Effector memory CD4-positive, alpha-beta T cell (primary cell): ENCODE measurements around the gene ARHGAP9.
"Not testable (repeated sequence)": the region's sequence is repeated elsewhere in the genome, so short reads cannot be mapped to it uniquely, and the experiment has no call there.

Experiments used
- DNase-seq, 3 donors: peaks; one replicate each; pipeline ENCODE4 v3.0.0-alpha.2; 2020
- H3K27ac ChIP-seq: 2 replicates; pipeline ENCODE4 v1.7.0; 2013; ENCODE audit warnings: mild to moderate bottlenecking, low read length, moderate library complexity; ENCODE audit not compliant: insufficient read depth, poor library complexity, severe bottlenecking
- H3K27me3 ChIP-seq: replicated peaks from 2 replicates; pipeline ENCODE4 v1.7.0; 2013; ENCODE audit warnings: mild to moderate bottlenecking, low read length; ENCODE audit not compliant: insufficient read depth, control insufficient read depth, poor library complexity, severe bottlenecking
- H3K36me3 ChIP-seq: 2 replicates; pipeline ENCODE4 v1.7.0; 2013; ENCODE audit warnings: mild to moderate bottlenecking, low read length, moderate library complexity; ENCODE audit not compliant: control insufficient read depth, insufficient read depth
- H3K4me1 ChIP-seq: 2 replicates; pipeline ENCODE4 v1.7.0; 2013; ENCODE audit warnings: low read length, mild to moderate bottlenecking; ENCODE audit not compliant: control insufficient read depth, insufficient read depth, poor library complexity, severe bottlenecking
- H3K4me3 ChIP-seq: 2 replicates; pipeline ENCODE4 v1.7.0; 2013; ENCODE audit warnings: low read length, low read depth, mild to moderate bottlenecking; ENCODE audit not compliant: insufficient read depth, poor library complexity, severe bottlenecking
- H3K9me3 ChIP-seq: 2 replicates; pipeline ENCODE4 v1.7.0; 2013; ENCODE audit warnings: mild to moderate bottlenecking, low read length, moderate library complexity; ENCODE audit not compliant: control insufficient read depth

The ARHGAP9 gene

DNA sequence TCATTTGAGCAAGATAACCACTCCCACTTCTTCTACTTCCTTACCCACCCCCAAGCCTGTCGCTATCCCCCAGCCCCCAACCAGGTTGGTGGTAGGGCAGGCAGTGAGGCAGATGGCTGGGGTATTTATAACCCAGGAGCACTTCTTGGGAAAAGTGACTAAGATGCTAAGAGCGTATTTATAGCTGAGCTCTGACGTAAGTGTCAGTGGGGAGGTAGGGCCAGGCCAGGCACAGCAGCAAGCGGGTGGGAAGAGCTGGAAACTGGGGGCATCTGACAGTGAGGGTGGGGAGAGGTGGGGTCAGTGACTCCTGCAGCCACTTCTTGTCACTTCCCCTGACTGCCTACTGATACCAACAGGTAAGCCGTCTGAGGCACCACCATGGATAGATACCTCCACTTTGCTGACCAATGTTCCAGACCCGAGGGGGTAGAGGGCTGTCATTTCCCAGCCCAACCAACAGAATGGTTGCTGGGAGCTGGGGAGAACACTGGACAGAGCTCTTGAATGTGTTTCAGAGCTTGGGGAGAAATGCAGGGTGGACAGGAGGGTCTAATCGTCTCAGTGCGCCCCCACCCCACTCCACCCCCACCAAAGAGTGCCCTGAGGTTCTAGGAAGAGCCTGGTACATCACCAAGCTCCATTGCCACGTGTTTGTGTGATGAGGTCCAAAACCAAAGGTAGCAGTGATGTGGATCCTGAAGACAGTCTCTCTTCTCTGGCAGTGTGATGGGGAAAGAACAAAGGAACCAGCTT, 27.3 kb downstream of the ARHGAP9 start:
- Histone ChIP-seq H3K27ac (no peak overlapping the region), H3K36me3 (no peaks in the 10 kb centered on the region), H3K27me3 (no peaks in the 10 kb centered on the region), H3K9me3 (no peaks in the 10 kb centered on the region), H3K4me1 (no peaks in the 10 kb centered on the region), H3K4me3 (no peak overlapping the region)
- DNase-seq = no peak

DNA sequence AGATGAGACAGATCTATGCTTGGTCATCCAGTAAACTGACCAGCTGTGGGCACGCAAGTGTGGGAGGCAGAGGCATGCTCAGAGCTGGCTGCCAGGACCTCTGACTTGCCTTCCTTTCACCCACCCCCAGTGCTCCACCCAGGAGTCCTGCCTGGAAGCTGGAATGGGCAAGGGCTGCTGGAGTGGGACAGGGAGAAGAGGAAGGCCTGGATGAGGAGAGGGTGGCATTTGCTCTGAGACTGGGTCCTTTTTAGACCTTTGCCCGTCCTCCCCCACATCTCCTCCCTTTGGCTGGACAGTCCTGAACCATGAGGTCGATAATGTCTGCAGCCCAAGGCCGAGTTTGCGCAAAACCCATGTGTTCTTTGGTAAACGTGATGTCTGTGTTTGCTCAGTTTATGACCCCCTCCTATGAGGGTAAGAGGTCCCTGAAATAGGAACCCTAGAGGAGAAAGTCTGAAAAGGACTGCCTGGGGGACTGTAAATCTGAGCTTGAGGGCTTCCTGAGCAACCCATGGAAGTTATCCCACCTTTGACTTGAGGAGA, 28.4 kb downstream of the ARHGAP9 start:
- Histone ChIP-seq H3K36me3 (no peaks in the 10 kb centered on the region), H3K9me3 (no peaks in the 10 kb centered on the region), H3K27me3 (no peaks in the 10 kb centered on the region), H3K4me3 (no peak overlapping the region), H3K27ac (no peak overlapping the region), H3K4me1 (no peaks in the 10 kb centered on the region)
- no peak for DNase-seq

DNA sequence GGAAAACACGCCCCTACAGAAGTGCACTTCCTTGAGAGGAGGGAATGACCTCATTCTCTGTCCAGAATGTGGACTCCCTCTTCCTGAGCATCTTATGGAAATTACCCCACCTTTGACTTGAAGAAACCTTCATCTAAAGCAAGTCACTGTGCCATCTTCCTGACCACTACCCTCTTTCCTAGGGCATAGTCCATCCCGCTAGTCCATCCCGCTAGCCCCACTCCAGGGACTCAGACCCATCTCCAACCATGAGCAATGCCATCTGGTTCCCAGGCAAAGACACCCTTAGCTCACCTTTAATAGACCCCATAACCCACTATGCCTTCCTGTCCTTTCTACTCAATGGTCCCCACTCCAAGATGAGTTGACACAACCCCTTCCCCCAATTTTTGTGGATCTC, 29.6 kb downstream of the ARHGAP9 start:
- H3K27me3 ChIP-seq = no peaks in the 10 kb centered on the region
- no peak overlapping the region for H3K27ac ChIP-seq
- no peak for DNase-seq
- no peak overlapping the region for H3K4me3 ChIP-seq
- no peaks in the 10 kb centered on the region for H3K9me3 ChIP-seq
- H3K4me1 ChIP-seq = no peaks in the 10 kb centered on the region
- no peaks in the 10 kb centered on the region for H3K36me3 ChIP-seq

DNA sequence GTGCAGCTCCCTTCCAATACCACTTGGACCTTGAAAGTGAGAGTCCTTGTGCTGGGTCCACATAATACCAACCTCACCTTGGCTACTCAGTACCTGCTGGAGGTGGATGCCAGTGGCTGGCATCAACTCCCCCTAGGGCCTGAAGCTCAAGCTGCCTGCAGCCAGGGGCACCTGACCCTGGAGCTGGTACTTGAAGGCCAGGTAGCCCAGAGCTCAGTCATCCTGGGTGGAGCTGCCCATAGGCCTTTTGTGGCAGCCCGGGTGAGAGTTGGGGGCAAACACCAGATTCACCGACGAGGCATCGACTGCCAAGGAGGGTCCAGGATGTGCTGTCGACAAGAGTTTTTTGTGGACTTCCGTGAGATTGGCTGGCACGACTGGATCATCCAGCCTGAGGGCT, 30.3 kb downstream of the ARHGAP9 start:
- H3K4me3 ChIP-seq = no peak overlapping the region
- H3K4me1 ChIP-seq = no peaks in the 10 kb centered on the region
- H3K36me3 ChIP-seq = no peaks in the 10 kb centered on the region
- H3K27ac ChIP-seq = no peak overlapping the region
- H3K9me3 ChIP-seq = no peaks in the 10 kb centered on the region
- DNase-seq = no peak
- no peaks in the 10 kb centered on the region for H3K27me3 ChIP-seq

DNA sequence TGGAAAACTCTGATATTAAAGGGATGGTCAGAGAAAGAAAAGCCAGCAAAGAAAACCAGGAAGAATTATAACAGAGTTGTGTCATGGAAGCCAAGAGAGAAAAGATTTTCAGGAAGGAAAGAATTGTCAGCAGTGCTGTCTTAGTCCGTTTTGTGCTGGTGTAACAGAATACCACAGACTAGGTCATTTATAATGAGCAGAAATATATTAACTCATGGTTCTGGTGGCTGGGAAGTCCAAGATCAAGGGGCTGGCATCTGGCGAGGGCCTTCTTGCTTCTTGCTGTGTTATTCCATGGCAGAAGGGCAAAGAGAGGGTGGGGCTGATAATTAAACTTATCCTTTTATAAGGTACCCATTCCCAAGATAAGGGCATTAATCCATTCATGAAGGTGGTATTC, 31.0 kb downstream of the ARHGAP9 start:
- Histone ChIP-seq H3K27ac (no peak overlapping the region), H3K4me3 (no peak overlapping the region), H3K36me3 (no peaks in the 10 kb centered on the region), H3K9me3 (no peaks in the 10 kb centered on the region), H3K4me1 (no peaks in the 10 kb centered on the region), H3K27me3 (no peaks in the 10 kb centered on the region)
- no peak for DNase-seq

DNA sequence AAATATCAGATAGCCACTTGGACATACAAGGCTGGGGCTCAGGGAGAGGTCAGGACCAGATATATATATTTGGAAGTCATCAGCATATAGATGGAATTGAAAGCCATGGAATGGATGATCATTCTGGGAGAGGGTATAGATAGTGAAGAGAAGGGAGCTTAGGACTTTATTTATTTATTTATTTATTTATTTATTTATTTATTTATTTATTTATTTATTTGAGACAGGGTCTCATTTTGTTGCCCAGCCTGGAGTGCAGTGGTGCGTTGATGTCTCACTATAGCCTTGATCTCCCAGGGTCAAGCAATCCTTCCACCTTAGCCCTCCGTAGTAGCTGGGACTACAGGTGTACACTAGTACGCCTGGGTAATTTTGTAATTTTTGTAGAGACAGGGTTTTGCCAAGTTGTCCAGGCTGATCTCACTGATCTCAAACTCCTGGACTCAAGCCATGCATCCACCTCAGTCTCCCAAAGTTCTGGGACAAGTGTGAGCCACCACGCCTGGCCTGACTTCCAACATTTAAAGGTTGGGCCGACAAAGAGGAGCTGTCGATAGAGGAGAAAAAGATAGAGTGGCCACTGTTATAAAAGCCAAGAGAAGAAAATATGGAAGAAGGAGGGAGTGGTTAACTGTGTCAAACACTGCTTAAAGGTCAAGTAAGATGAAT, 33.2 kb downstream of the ARHGAP9 start:
- Histone ChIP-seq H3K36me3 (no peaks in the 10 kb centered on the region), H3K27me3 (no peaks in the 10 kb centered on the region), H3K27ac (no peak overlapping the region), H3K4me3 (no peak overlapping the region), H3K9me3 (no peaks in the 10 kb centered on the region), H3K4me1 (no peaks in the 10 kb centered on the region)
- DNase-seq = no peak

DNA sequence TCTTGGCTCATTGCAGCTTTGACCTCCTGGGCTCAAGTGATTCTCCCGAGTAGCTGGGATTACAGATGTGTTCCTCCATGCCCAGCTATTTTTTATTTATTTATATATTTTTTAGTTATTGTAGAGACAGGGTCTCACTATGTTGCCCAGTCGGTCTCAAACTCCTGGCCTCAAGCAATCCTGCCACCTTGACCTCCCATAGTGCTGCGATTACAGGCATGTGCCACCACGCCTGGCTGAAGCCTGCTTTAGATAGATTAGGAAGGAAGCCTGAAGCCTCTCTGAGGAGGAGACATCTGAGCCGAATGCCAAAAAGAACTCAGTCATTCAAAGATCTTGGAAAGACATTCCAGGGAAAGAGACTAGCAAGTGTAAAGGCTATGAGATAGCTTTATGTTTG, 34.9 kb downstream of the ARHGAP9 start:
- Histone ChIP-seq H3K36me3 (no peaks in the 10 kb centered on the region), H3K27ac (no peak overlapping the region), H3K4me1 (no peaks in the 10 kb centered on the region), H3K27me3 (no peaks in the 10 kb centered on the region), H3K9me3 (no peaks in the 10 kb centered on the region), H3K4me3 (no peak overlapping the region)
- no peak for DNase-seq

DNA sequence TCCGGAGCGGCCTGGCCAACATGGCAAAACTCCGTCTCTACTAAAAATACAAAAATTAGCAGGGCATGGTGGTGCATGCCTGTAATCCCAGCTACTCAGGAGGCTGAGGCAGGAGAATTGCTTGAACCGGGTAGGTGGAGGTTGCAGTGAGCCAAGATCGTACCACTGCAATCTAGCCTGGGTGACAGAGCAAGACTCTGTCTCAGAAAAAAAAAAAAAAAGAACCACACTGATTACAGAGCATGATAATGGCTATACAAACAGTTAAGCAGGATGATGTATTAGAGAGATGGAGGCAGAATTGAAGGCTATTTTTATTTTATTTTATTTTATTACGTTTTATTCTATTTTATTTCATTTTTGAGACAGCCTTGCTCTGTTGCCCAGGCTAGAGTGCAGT, 35.3 kb downstream of the ARHGAP9 start:
- DNase-seq, H3K27me3 ChIP-seq, H3K4me1 ChIP-seq, H3K9me3 ChIP-seq, H3K27ac ChIP-seq, H3K36me3 ChIP-seq, H3K4me3 ChIP-seq: not testable (repeated sequence)

DNA sequence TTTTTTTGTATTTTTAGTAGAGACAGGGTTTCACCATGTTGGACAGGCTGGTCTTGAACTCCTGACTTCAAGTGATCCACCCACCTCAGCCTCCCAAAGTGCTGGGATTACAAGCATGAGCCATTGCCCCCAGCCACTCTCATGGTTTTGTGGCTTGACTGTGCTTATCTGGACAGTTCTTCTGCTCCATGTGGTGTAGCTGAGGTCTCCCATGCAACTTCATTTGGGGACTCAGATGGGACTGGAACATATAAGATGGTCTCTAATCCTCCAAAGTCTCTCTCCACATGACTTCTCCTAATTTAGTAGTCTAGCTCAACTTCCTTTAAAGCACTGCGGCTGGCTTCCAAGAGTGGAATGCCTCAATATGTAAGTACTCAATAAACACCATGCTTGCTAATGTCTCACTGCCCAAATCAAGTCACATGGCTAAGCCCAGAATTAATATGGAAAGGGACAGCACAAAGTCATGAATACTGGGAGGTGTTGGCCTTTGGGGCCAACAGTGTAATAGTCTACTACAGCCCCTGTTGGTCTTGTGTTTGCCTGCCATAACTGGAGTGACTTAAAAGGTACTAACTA, 37.7 kb downstream of the ARHGAP9 start:
- no peak for DNase-seq
- no peaks in the 10 kb centered on the region for H3K9me3 ChIP-seq
- H3K27ac ChIP-seq = no peak overlapping the region
- no peaks in the 10 kb centered on the region for H3K36me3 ChIP-seq
- H3K4me1 ChIP-seq = no peaks in the 10 kb centered on the region
- no peaks in the 10 kb centered on the region for H3K27me3 ChIP-seq
- no peak overlapping the region for H3K4me3 ChIP-seq

DNA sequence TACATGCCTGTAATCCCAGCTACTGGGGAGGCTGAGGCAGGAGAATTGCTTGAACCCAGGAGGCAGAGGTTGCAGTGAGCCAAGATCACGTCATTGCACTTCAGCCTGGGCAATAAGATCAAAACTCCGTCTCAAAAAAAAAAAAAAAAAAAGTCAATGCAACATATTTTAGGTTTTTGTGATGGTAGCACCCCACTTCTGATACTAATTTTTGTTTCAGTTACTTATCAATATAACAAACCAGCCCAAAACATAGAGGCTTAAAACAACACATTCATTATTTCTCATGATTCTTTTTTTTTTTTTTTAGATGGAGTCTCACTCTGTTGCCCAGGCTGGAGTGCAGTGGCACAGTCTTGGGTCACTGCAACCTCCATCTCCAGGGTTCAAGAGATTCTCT, 38.3 kb downstream of the ARHGAP9 start:
- not testable (repeated sequence) for H3K27ac ChIP-seq, H3K27me3 ChIP-seq, DNase-seq, H3K4me3 ChIP-seq, H3K9me3 ChIP-seq, H3K36me3 ChIP-seq, H3K4me1 ChIP-seq
